WTC11 (cell line): ENCODE data around the gene ASIC3. TPM values are rescaled to one million over a fixed set of nuclear protein-coding genes. Genes with fewer than 3 reads are reported as not detected.

Experiments used
- ATAC-seq: fragments of 200-7000 bp; cut with Tn5 transposase; 2 replicates; pipeline ENCODE4 v1.10.0; 2021; ENCODE audit warnings: mild to moderate bottlenecking, moderate library complexity
- CTCF ChIA-PET: fragments of 300-600 bp; sonication (Branson Sonifier 250); formaldehyde crosslinking; loops from one replicate; lab custom pipeline; 2021; ENCODE audit warnings: antibody characterized with exemption; lab: Charles Lee
- POLR2A ChIA-PET: fragments of 350-600 bp; sonication (Branson Sonifier 250); formaldehyde crosslinking; loops from one replicate; lab custom pipeline; 2021; ENCODE audit warnings: antibody characterized with exemption; lab: Charles Lee
- DNase-seq: peaks from one replicate; pipeline ENCODE4 v3.0.0; 2021; ENCODE audit warnings: low spot score
- H3K27ac Mint-ChIP-seq: 2 replicates; pipeline ENCODE4 v1.8.0; 2021; ENCODE audit warnings: mixed read lengths
- H3K27me3 Mint-ChIP-seq: 2 replicates; pipeline ENCODE4 v1.8.0; 2021; ENCODE audit warnings: low read depth, mild to moderate bottlenecking, moderate library complexity, mixed read lengths
- H3K36me3 Mint-ChIP-seq: 2 replicates; pipeline ENCODE4 v1.8.0; 2021; ENCODE audit warnings: mixed read lengths
- H3K4me1 Mint-ChIP-seq: 2 replicates; pipeline ENCODE4 v1.8.0; 2022; ENCODE audit warnings: mixed read lengths
- H3K4me3 Mint-ChIP-seq: 2 replicates; pipeline ENCODE4 v1.8.0; 2021; ENCODE audit warnings: mild to moderate bottlenecking, moderate library complexity, mixed read lengths
- H3K9me3 Mint-ChIP-seq: 2 replicates; pipeline ENCODE4 v1.8.0; 2021; ENCODE audit warnings: mixed read lengths
- E2F1 ChIP-seq: sonication (generic); formaldehyde crosslinking; IDR thresholded peaks from 2 replicates; pipeline ENCODE4 v1.8.0; 2022; ENCODE audit warnings: mild to moderate bottlenecking, missing genetic modification reagents
- ELF4 ChIP-seq: sonication (generic); formaldehyde crosslinking; IDR thresholded peaks from 2 replicates; pipeline ENCODE4 v1.8.1; 2022; ENCODE audit warnings: low read depth, mild to moderate bottlenecking, moderate library complexity, missing genetic modification reagents
- EMX1 ChIP-seq: fragments of 250-450 bp; sonication (Bioruptor Pico); IDR thresholded peaks from 2 replicates; pipeline ENCODE4 v1.8.0; 2021; ENCODE audit warnings: mild to moderate bottlenecking
- FOXP4 ChIP-seq: sonication (generic); formaldehyde crosslinking; IDR thresholded peaks from 2 replicates; pipeline ENCODE4 v1.8.0; 2022; ENCODE audit warnings: mild to moderate bottlenecking, missing genetic modification reagents
- JUN ChIP-seq: sonication (generic); formaldehyde crosslinking; IDR thresholded peaks from 2 replicates; pipeline ENCODE4 v1.8.0; 2023; ENCODE audit warnings: mild to moderate bottlenecking, missing genetic modification reagents
- MYBL2 ChIP-seq: sonication (generic); formaldehyde crosslinking; IDR thresholded peaks from 2 replicates; pipeline ENCODE4 v1.8.1; 2023; ENCODE audit warnings: mild to moderate bottlenecking, moderate library complexity, missing genetic modification reagents
- NR1H2 ChIP-seq: sonication (generic); formaldehyde crosslinking; IDR thresholded peaks from 2 replicates; pipeline ENCODE4 v1.9.0; 2021; ENCODE audit warnings: mild to moderate bottlenecking, moderate library complexity, missing genetic modification reagents
- ZNF138 ChIP-seq: sonication (generic); formaldehyde crosslinking; conservative IDR thresholded peaks from 2 replicates; pipeline ENCODE4 v1.8.1; 2022; ENCODE audit warnings: mild to moderate bottlenecking, moderate library complexity, missing genetic modification reagents
- ZNF281 ChIP-seq: sonication (generic); formaldehyde crosslinking; IDR thresholded peaks from 2 replicates; pipeline ENCODE4 v1.8.0; 2023; ENCODE audit warnings: mild to moderate bottlenecking, missing genetic modification reagents
- ZNF512 ChIP-seq: sonication (generic); formaldehyde crosslinking; IDR thresholded peaks from 2 replicates; pipeline ENCODE4 v1.8.1; 2022; ENCODE audit warnings: missing genetic modification reagents, borderline replicate concordance
- ZSCAN18 ChIP-seq: fragments of 250-450 bp; sonication (Bioruptor Pico); IDR thresholded peaks from 2 replicates; pipeline ENCODE4 v2.1.2; 2022; ENCODE audit warnings: mild to moderate bottlenecking, moderate library complexity
- total RNA-seq: library from RNA; stranded (reverse); gene quantifications from 3 replicates; pipeline ENCODE4 v1.2.3, GENCODE V29; 2021
- TF ChIP-seq, protein P1 (sequence below): sonication (generic); formaldehyde crosslinking; IDR thresholded peaks from 2 replicates; pipeline ENCODE4 v1.8.1; 2023; ENCODE audit warnings: mild to moderate bottlenecking, moderate library complexity, missing genetic modification reagents
- TF ChIP-seq, protein P2 (sequence below): sonication (generic); formaldehyde crosslinking; IDR thresholded peaks from 2 replicates; pipeline ENCODE4 v1.8.0; 2022; ENCODE audit warnings: missing genetic modification reagents

Gene ASIC3
- total RNA-seq, 1 experiment from 2014 or later = 5.5 TPM

DNA sequence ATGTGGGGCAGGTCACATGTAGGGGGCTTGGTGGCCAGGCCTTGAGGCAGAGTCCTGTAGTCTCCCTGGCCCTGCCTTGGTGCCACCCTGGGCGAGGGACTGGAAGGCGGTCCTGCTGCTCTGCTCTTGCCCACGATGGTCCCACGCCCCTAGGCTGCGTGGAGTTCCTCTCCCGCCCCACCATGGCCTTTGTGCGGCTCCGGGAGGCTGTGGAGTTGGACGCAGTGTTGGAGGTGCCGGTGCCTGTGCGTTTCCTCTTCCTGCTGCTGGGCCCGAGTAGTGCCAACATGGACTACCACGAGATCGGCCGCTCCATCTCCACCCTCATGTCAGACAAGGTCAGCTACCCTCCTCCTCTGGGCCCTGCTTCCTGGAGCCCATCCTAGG is 22.2 kb downstream of the ASIC3 start:
- H3K27me3 Mint-ChIP-seq = no peaks in the 10 kb centered on the region
- ATAC-seq = no peak
- no peaks in the 10 kb centered on the region for H3K9me3 Mint-ChIP-seq
- ChIA-PET POLR2A (no interaction called here), CTCF (no interaction called here)
- peaks cover 13% of the 10 kb centered on the region for H3K4me1 Mint-ChIP-seq
- TF ChIP-seq JUN (CRISPR knock-in tag) (no peak), ZNF512 (CRISPR knock-in tag) (no peak), ZSCAN18 (no peak), MYBL2 (CRISPR knock-in tag) (no peak), ELF4 (no peak), NR1H2 (CRISPR knock-in tag) (no peak), ZNF281 (CRISPR knock-in tag) (no peak), E2F1 (CRISPR knock-in tag) (no peak), EMX1 (CRISPR knock-in tag) (no peak), FOXP4 (no peak), ZNF138 (no peak)
- TF ChIP-seq, protein P1, sequence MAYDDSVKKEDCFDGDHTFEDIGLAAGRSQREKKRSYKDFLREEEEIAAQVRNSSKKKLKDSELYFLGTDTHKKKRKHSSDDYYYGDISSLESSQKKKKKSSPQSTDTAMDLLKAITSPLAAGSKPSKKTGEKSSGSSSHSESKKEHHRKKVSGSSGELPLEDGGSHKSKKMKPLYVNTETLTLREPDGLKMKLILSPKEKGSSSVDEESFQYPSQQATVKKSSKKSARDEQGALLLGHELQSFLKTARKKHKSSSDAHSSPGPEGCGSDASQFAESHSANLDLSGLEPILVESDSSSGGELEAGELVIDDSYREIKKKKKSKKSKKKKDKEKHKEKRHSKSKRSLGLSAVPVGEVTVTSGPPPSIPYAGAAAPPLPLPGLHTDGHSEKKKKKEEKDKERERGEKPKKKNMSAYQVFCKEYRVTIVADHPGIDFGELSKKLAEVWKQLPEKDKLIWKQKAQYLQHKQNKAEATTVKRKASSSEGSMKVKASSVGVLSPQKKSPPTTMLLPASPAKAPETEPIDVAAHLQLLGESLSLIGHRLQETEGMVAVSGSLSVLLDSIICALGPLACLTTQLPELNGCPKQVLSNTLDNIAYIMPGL (CRISPR knock-in tag) = no peak
- TF ChIP-seq, protein P2, sequence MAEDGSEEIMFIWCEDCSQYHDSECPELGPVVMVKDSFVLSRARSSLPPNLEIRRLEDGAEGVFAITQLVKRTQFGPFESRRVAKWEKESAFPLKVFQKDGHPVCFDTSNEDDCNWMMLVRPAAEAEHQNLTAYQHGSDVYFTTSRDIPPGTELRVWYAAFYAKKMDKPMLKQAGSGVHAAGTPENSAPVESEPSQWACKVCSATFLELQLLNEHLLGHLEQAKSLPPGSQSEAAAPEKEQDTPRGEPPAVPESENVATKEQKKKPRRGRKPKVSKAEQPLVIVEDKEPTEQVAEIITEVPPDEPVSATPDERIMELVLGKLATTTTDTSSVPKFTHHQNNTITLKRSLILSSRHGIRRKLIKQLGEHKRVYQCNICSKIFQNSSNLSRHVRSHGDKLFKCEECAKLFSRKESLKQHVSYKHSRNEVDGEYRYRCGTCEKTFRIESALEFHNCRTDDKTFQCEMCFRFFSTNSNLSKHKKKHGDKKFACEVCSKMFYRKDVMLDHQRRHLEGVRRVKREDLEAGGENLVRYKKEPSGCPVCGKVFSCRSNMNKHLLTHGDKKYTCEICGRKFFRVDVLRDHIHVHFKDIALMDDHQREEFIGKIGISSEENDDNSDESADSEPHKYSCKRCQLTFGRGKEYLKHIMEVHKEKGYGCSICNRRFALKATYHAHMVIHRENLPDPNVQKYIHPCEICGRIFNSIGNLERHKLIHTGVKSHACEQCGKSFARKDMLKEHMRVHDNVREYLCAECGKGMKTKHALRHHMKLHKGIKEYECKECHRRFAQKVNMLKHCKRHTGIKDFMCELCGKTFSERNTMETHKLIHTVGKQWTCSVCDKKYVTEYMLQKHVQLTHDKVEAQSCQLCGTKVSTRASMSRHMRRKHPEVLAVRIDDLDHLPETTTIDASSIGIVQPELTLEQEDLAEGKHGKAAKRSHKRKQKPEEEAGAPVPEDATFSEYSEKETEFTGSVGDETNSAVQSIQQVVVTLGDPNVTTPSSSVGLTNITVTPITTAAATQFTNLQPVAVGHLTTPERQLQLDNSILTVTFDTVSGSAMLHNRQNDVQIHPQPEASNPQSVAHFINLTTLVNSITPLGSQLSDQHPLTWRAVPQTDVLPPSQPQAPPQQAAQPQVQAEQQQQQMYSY (CRISPR knock-in tag) = no peak
- DNase-seq = no peak
- no peak overlapping the region for H3K4me3 Mint-ChIP-seq
- H3K36me3 Mint-ChIP-seq = peaks cover 47% of the 10 kb centered on the region
- H3K27ac Mint-ChIP-seq = no peak overlapping the region
